ENCODE data around the gene TERT. TPM values are rescaled to one million over a fixed set of nuclear protein-coding genes. Genes with fewer than 3 reads are reported as not detected.
"Not testable (repeated sequence)": the region's sequence is repeated elsewhere in the genome, so short reads cannot be mapped to it uniquely, and the experiment has no call there.

The TERT gene
- total RNA-seq, 1 experiment from 2014 or later, result 5.0 TPM

GRCh38 chr5:1280177-1281037, 14.5 kb downstream of the TERT start:
- H3K27me3 ChIP-seq (replicated peaks), result peaks cover 19% of the 10 kb centered on the region
- DNase-seq (ENCODE audit: low read depth in 1 of 2, low spot score in 2 of 2), result no peak

DNA sequence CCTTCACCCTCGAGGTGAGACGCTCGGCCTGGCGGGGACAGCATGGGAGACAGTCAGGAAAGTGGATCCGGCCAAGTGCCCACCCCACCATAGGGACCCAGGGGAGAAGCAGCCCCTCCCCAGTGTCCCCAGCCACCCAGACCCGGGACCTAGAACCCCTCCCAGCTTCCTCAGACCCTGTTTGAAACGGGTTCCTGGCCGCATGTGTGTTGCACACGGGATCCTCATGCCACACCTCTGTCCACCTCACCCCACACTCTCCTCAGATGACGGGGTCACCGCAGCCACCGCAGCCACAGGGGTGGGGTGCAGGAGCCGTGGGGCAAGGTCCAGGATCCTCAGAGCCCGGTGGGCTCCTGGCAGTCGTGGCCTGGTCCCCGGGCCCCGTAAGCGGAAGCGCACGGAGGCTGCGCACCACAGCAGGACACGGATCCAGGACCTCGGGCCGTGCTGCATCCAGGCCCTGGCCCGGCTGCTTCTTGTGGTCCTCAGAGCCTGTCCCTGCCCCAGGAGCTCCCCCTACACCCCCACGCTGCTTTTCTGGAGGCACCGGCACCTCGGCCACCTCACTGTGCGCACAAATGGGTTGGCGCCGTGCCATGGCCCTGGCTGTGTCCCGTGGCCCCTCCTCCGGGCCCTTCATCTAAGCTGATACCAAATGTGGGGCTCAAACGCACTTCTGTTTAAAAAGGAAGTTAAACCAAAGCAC, 15.3 kb downstream of the TERT start:
- no peak for DNase-seq (ENCODE audit: low read depth in 1 of 2, low spot score in 2 of 2)
- Histone ChIP-seq H3K9me3 (replicated peaks) (peaks cover 8% of the 10 kb centered on the region; the same call in 1 of the 2 replicates), H3K4me1 (replicated peaks) (no peaks in the 10 kb centered on the region), H3K27me3 (replicated peaks) (peaks cover 17% of the 10 kb centered on the region), H3K36me3 (peaks cover 24% of the 10 kb centered on the region), H3K4me3 (no peak overlapping the region), H3K27ac (no peak overlapping the region)

More at GRCh38 chr5:1280177-1281037, 14.5 kb downstream of the TERT start:
- peaks cover 23% of the 10 kb centered on the region for H3K36me3 ChIP-seq
- H3K9me3 ChIP-seq (replicated peaks), result peaks cover 6% of the 10 kb centered on the region; the same call in 1 of the 2 replicates
- no peak overlapping the region for H3K27ac ChIP-seq
- H3K4me3 ChIP-seq, result no peak overlapping the region
- H3K4me1 ChIP-seq (replicated peaks), result no peaks in the 10 kb centered on the region

DNA sequence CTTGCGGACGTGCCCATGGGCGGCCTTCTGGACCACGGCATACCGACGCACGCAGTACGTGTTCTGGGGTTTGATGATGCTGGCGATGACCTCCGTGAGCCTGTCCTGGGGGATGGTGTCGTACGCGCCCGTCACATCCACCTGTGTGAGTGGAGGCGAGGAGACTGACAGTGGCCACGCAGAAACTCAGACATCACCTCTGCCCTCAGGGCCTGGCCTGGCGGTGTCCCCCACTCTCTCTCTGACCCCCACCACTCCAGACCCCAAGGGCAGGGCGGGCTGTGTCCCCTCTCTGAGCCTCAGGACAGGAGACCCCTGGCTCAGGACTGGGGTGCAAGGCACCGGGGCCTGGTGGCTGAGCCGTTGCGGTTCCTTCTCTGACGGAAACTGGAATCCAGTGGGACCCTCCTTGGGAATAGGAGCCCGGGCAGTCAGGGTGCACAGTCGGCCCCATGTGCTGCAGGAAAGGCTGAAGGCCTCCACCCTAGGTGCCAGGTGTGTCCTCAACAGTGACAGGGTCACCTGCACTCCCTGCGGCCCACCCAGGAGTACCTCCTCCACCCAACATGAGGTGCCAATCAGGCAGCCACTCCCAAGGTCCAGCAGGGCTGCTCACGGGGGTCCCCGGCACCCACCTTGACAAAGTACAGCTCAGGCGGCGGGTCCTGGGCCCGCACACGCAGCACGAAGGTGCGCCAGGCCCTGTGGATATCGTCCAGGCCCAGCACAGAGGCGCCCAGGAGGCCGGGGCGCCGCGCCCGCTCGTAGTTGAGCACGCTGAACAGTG, 16.0 kb downstream of the TERT start:
- Histone ChIP-seq H3K9me3 (replicated peaks) (peaks cover 14% of the 10 kb centered on the region), H3K4me3 (no peak overlapping the region), H3K27me3 (replicated peaks) (peaks cover 22% of the 10 kb centered on the region), H3K27ac (no peak overlapping the region), H3K4me1 (replicated peaks) (no peaks in the 10 kb centered on the region), H3K36me3 (peaks cover 27% of the 10 kb centered on the region)
- DNase-seq (ENCODE audit: low read depth in 1 of 2, low spot score in 2 of 2), result no peak

DNA sequence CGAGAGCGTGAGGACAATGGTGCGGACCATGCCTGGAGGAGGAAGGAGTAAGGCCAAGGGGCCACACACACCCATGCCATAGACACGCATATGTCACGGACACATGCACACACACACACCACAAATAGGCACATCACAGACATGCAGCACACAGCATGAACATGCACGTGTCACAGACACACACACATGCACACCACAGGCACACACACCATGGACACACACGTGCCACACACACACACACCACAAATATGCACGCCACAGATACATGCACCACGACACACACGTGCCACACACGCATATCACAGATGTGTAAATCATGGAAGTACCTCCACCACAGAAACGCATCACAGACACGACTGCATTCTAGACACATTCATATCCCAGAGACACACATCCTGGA, 16.7 kb downstream of the TERT start:
- peaks cover 16% of the 10 kb centered on the region for H3K9me3 ChIP-seq (replicated peaks)
- H3K4me1 ChIP-seq (replicated peaks), result no peaks in the 10 kb centered on the region
- no peak for DNase-seq (ENCODE audit: low read depth in 1 of 2, low spot score in 2 of 2)
- no peak overlapping the region for H3K27ac ChIP-seq
- peaks cover 27% of the 10 kb centered on the region for H3K36me3 ChIP-seq
- H3K27me3 ChIP-seq (replicated peaks), result peaks cover 22% of the 10 kb centered on the region
- no peak overlapping the region for H3K4me3 ChIP-seq

GRCh38 chr5:1277781-1278180, 17.1 kb downstream of the TERT start:
- no peaks in the 10 kb centered on the region for H3K4me1 ChIP-seq (replicated peaks)
- H3K36me3 ChIP-seq, result peaks cover 27% of the 10 kb centered on the region
- DNase-seq (ENCODE audit: low read depth in 1 of 2, low spot score in 2 of 2), result no peak
- H3K27me3 ChIP-seq (replicated peaks), result peaks cover 22% of the 10 kb centered on the region
- H3K9me3 ChIP-seq (replicated peaks), result peaks cover 16% of the 10 kb centered on the region
- H3K4me3 ChIP-seq, result no peak overlapping the region
- H3K27ac ChIP-seq, result no peak overlapping the region

DNA sequence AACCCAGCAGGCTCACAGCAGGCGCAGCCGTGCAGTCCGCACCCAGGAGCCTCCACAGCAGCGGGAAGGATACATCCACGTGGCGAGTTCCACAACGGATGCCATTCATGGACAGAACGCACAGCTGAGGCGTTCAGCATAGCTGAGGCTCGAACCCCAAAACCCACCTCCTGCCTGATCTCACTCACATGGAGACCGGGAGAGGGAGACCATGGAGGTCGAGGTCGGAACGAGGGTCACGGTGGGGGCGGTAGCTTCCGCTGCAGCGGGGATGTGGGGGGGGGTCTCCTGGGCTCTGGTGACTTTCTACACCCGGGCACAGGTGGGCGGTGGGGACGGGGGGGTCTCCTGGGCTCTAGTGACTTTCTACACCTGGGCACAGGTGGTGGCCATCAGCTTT, 17.5 kb downstream of the TERT start:
- no peak overlapping the region for H3K27ac ChIP-seq
- peaks cover 27% of the 10 kb centered on the region for H3K36me3 ChIP-seq
- H3K4me1 ChIP-seq (replicated peaks), result no peaks in the 10 kb centered on the region
- peaks cover 16% of the 10 kb centered on the region for H3K9me3 ChIP-seq (replicated peaks)
- DNase-seq (ENCODE audit: low read depth in 1 of 2, low spot score in 2 of 2), result no peak
- H3K4me3 ChIP-seq, result no peak overlapping the region
- H3K27me3 ChIP-seq (replicated peaks), result peaks cover 22% of the 10 kb centered on the region

DNA sequence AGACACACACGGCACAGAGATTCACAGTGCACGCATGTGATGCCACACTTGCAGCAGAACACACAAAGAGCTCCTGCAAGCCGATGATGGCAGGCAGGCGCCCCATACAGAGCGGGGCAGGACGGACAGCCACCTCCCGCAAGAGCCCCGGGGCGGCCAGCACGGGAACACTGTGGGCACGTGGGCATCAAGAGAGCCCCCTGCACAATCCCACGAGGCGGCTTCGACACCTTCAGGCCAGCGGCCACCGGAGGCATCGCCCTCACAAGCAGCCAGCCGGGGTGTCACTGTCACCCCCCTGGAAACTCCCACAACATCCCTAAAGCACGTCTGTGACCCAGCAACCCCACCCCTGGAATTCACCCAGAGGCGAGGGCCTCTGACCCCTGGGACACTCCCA, 17.9 kb downstream of the TERT start:
- Histone ChIP-seq H3K9me3 (replicated peaks) (peaks cover 18% of the 10 kb centered on the region), H3K27me3 (replicated peaks) (peaks cover 19% of the 10 kb centered on the region), H3K36me3 (peaks cover 30% of the 10 kb centered on the region), H3K4me1 (replicated peaks) (no peaks in the 10 kb centered on the region), H3K4me3 (no peak overlapping the region), H3K27ac (no peak overlapping the region)
- DNase-seq (ENCODE audit: low read depth in 1 of 2, low spot score in 2 of 2), result no peak

DNA sequence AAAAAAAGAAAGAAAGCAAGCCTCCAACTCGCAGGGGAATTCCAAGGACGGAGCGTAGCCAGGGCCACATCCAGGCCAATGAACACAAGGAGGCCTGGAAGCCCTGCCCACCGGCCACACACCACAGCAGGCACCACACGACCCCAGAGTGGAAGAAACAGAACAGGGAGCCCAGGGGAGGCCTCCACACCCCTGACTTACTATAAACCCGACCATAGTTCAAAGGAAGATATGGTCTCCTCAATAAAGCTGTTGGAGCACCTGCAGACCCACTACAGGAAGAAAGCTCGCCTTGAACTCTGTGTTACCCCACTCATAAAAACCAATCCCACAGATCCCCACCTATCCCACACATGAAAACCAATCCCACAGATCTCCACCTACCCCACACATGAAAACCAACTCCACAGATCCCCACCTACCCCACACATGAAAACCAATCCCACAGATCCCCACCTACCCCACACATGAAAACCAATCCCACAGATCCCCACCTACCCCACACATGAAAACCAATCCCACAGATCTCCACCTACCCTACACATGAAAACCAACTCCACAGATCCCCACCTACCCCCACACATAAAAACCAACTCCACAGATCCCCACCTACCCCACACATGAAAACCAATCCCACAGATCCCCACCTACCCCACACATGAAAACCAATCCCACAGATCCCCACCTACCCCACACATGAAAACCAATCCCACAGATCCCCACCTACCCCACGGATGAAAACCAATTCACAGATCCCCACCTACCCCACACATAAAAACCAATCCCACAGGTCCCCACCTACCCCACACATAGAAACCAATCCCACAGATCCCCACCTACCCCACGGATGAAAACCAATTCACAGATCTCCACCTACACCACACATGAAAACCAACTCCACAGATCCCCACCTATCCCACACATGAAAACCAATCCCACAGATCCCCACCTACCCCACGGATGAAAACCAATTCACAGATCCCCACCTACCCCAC, 19.2 kb downstream of the TERT start:
- not testable (repeated sequence) for H3K4me3 ChIP-seq; H3K4me1 ChIP-seq (replicated peaks); DNase-seq (ENCODE audit: low read depth in 1 of 2, low spot score in 2 of 2); H3K27ac ChIP-seq
- H3K9me3 ChIP-seq (replicated peaks), result peaks cover 21% of the 10 kb centered on the region
- H3K27me3 ChIP-seq (replicated peaks), result peaks cover 15% of the 10 kb centered on the region
- peaks cover 36% of the 10 kb centered on the region for H3K36me3 ChIP-seq

DNA sequence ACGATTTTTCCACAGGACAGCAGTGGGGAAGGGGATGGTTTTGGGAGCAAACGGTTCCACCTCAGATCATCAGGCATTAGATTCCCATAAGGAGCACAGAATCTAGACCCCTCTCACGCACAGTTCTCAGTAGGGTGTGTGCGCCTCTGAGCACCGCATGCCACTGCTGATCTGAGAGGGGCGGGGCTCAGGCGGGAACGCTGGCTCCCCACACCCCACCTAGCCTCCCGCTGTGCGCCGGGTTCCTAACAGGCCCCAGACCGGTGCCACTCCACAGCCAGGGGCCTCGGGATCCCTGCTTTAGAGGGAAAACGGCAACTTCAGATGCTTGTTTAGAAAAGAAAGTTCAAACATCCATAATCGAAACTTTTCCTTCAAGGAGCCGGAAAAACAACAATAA, 20.4 kb downstream of the TERT start:
- H3K27ac ChIP-seq, result no peak overlapping the region
- no peaks in the 10 kb centered on the region for H3K4me1 ChIP-seq (replicated peaks)
- peaks cover 6% of the 10 kb centered on the region for H3K27me3 ChIP-seq (replicated peaks)
- no peak overlapping the region for H3K4me3 ChIP-seq
- DNase-seq (ENCODE audit: low read depth in 1 of 2, low spot score in 2 of 2), result no peak
- peaks cover 24% of the 10 kb centered on the region for H3K36me3 ChIP-seq
- peaks cover 16% of the 10 kb centered on the region for H3K9me3 ChIP-seq (replicated peaks)

- DNase-seq (ENCODE audit: low read depth in 1 of 2, low spot score in 2 of 2), result no peak
Measured at GRCh38 chr5:1273745-1274144, 21.1 kb downstream of the TERT start.

GRCh38 chr5:1272201-1272600, 22.7 kb downstream of the TERT start:
- H3K36me3 ChIP-seq, result peaks cover 14% of the 10 kb centered on the region
- DNase-seq (ENCODE audit: low read depth in 1 of 2, low spot score in 2 of 2), result no peak
- no peak overlapping the region for H3K27ac ChIP-seq
- H3K27me3 ChIP-seq (replicated peaks), result peaks cover 6% of the 10 kb centered on the region
- peaks cover 16% of the 10 kb centered on the region for H3K9me3 ChIP-seq (replicated peaks)
- H3K4me1 ChIP-seq (replicated peaks), result no peaks in the 10 kb centered on the region
- no peak overlapping the region for H3K4me3 ChIP-seq

More at GRCh38 chr5:1273745-1274144, 21.1 kb downstream of the TERT start:
- Histone ChIP-seq H3K9me3 (replicated peaks) (peaks cover 16% of the 10 kb centered on the region), H3K36me3 (peaks cover 17% of the 10 kb centered on the region), H3K27me3 (replicated peaks) (peaks cover 6% of the 10 kb centered on the region), H3K4me1 (replicated peaks) (no peaks in the 10 kb centered on the region), H3K4me3 (no peak overlapping the region), H3K27ac (no peak overlapping the region)

DNA sequence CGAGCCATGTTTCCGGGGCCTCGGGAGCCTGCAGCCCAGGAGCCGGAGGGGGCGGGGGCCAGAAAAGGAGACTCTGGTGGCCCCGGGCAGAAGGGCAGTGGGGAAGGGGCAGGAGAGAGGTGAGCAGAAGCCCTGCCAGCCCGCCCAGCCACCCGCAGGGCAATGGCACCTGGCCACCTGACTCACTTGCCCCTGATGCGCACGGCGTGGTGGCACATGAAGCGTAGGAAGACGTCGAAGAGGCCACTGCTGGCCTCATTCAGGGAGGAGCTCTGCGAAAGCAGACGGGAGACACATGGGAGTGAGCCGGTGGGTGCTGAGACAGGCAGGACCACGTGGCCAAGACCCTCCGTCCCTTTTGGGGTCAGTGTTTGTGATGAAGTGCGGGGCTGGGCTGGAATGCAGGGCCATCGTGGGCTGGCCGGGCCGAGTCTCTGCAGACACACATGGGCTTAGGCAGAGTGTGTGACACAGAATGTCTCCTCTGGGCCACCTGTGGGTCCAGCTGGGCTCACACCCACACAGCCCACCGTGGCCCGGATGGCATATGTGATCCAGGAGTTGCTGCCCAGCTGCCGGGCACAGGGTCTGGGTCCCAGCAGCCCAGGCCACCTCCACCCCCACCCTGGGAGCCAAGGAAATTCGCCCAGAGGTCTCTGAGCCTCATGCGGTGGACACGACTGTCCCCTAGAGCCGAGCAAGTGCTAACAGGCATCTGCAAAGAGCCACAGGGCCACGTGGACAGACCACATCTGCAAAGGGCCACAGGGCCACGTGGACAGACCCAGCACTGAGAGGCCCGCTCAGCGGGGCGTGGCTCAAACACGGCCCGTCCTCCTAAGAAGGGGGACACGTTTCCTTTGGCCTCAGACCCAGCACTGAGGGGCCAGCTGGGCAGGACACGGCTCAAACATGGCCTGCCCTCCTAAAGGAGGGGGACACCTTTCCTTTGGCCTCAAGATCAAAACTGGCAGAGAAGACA, 23.6 kb downstream of the TERT start:
- Histone ChIP-seq H3K4me1 (replicated peaks) (no peaks in the 10 kb centered on the region), H3K27ac (no peak overlapping the region), H3K9me3 (replicated peaks) (peaks cover 16% of the 10 kb centered on the region), H3K36me3 (peaks cover 14% of the 10 kb centered on the region), H3K27me3 (replicated peaks) (peaks cover 12% of the 10 kb centered on the region), H3K4me3 (no peak overlapping the region)
- no peak for DNase-seq (ENCODE audit: low read depth in 1 of 2, low spot score in 2 of 2)
